Effector memory CD8-positive, alpha-beta T cell (primary cell): Measurements from ENCODE around the gene ADGRA3.
"Not testable (repeated sequence)": the region's sequence is repeated elsewhere in the genome, so short reads cannot be mapped to it uniquely, and the experiment has no call there.

Experiments used
- ATAC-seq: fragments of 150-1000 bp; cut with Tn5 transposase; replicated peaks from 2 replicates; pipeline ENCODE4 v1.10.0; 2021; ENCODE audit warnings: mild to moderate bottlenecking, moderate library complexity
- DNase-seq, 3 experiments: peaks; one replicate each; pipeline ENCODE4 v3.0.0; 2021
- H3K27ac Mint-ChIP-seq, 2 donors: one replicate each; pipeline ENCODE4 v1.8.0; 2022; ENCODE audit warnings: mild to moderate bottlenecking in 2 of 2, mixed read lengths in 2 of 2, moderate library complexity in 2 of 2
- H3K27me3 Mint-ChIP-seq, 2 donors: one replicate each; pipeline ENCODE4 v1.8.0; 2022; ENCODE audit warnings: mixed read lengths in 2 of 2
- H3K36me3 Mint-ChIP-seq: one replicate; pipeline ENCODE4 v1.8.0; 2022; ENCODE audit warnings: mild to moderate bottlenecking, moderate library complexity, mixed read lengths; ENCODE audit not compliant: insufficient read depth
- H3K4me1 Mint-ChIP-seq, 2 donors: one replicate each; pipeline ENCODE4 v1.8.0; 2022; ENCODE audit warnings: low read depth in 2 of 2, mixed read lengths in 2 of 2
- H3K4me3 Mint-ChIP-seq, 2 donors: one replicate each; pipeline ENCODE4 v1.8.0; 2022; ENCODE audit warnings: mild to moderate bottlenecking in 2 of 2, mixed read lengths in 2 of 2, moderate library complexity in 2 of 2
- H3K9me3 Mint-ChIP-seq, 2 donors: one replicate each; pipeline ENCODE4 v1.8.0; 2022; ENCODE audit warnings: mixed read lengths in 2 of 2

Gene ADGRA3

DNA sequence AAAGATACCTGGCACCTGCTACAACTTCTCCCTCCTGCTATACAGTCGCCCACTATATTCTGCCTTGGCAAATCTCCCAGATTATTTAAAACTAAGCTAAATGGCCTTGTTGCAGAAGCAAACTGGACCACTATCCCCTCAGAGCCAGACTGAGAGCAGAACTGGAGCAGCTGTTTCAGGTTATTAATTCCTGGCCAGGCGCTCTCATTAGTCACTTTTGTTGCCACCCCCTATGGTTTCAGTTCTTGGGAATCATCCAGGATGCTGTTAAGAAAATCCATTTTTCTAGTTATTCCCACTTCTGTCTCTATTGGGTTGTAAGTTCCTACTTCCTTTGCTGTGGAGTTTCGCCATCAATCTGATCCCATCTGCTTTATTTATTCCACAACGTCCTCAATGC lies 30.1 kb downstream of the ADGRA3 start:
- H3K9me3 Mint-ChIP-seq = peaks cover 3 to 26% of the 10 kb centered on the region in 2 donors
- no peak overlapping the region for H3K27ac Mint-ChIP-seq
- ATAC-seq (no peak), DNase-seq (no peak)
- H3K36me3 Mint-ChIP-seq = no peaks in the 10 kb centered on the region
- H3K4me1 Mint-ChIP-seq = no peaks in the 10 kb centered on the region
- H3K27me3 Mint-ChIP-seq = no peaks in the 10 kb centered on the region
- no peak overlapping the region for H3K4me3 Mint-ChIP-seq

DNA sequence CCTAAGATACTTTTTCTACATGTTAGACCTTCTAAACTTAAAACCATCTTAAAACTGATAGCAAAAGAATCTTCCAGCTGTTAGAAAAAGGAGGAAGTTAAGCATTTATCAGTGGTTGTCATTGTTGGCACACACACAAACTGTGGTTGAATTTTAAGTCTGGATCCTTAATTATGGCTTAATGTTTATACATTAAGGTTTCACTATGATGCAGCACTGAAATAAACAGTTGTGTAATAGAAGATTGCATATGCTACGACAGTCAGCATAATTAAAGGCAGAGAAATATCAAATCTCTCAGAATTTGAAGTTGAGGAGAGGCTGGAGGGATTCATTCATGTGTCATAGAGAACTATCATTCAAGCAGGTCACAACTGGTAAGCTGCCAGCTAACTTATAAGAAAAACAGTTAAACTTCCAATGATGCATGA lies 32.3 kb downstream of the ADGRA3 start:
- Mint-ChIP-seq H3K36me3 (no peaks in the 10 kb centered on the region), H3K4me1 (no peaks in the 10 kb centered on the region), H3K9me3 (peaks cover 3 to 26% of the 10 kb centered on the region in 2 donors), H3K27me3 (no peaks in the 10 kb centered on the region), H3K4me3 (no peak overlapping the region), H3K27ac (no peak overlapping the region)
- ATAC-seq (no peak), DNase-seq (no peak)

DNA sequence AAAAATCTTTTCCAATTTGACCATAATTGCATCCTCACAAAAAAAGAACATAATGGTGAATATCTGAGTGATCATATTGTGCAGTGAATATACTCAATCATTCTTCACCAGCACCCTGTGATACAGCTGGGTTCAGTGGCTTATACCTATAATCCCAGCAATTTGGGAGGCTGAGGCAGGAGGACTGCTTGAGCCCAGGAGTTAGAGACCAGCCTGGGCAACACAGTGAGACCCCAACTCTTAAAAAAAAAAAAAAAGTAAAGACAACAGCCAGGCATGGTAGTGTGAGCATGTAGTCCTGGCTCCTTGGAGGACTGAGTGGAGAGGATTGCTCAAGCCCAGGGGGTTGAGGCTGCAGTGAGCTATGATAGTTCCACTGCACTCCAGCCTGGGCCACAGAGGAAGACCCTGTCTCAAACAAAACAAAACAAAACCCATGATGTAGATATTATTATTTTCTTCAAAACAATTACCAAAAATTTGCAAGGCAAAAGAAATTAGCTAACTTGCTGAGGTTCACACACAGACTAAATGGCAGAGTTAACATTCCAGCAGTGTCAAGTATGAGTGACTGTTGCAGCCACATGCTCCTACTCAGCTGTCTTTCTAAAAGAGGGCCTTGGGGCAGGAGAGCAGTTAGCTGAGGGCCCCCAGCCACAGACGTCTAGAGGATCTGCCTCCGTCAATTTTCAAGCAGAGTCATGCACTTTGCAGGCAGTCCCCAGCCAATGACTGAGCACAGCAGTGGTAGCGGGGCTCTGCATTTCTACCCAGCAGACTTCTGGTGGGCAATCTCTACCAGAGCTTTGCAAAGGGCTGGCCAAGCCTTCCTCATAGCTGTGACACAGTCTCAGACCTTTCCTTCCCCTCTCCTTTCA lies 33.4 kb downstream of the ADGRA3 start:
- H3K27ac Mint-ChIP-seq = no peak overlapping the region
- no peaks in the 10 kb centered on the region for H3K36me3 Mint-ChIP-seq
- ATAC-seq (no peak), DNase-seq (no peak)
- no peaks in the 10 kb centered on the region for H3K27me3 Mint-ChIP-seq
- peaks cover 3 to 26% of the 10 kb centered on the region in 2 donors for H3K9me3 Mint-ChIP-seq
- no peak overlapping the region for H3K4me3 Mint-ChIP-seq
- no peaks in the 10 kb centered on the region for H3K4me1 Mint-ChIP-seq

DNA sequence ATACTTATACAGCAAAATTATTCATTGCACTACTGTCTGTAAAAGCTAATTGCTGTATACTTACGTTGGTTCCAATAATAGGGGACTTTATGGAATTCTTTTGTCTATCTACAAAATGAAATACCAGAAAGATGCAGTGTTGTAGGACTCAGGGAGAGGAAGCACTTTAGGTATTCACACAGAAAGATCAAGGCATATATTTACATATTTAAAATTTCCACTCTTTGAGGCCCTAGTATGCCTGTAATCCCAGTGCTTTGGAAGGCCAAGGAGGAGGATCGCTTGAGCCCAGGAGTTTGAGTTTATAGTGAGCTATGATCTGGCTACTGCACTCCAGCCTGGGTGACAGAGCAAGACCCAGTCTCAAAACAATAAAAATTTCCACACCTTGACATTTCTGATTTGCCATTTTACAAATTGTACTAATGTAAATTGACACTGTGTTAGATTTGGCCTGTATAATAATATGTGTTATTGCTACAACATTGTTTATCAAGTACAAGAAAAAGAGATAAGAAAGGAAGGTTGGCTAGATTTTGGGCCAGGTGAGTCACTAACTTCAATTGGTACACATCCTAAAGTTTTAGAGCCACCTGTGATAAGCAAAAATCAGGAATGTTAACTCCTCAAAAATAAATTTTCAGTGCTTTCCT lies 35.1 kb downstream of the ADGRA3 start:
- no peak for ATAC-seq
- no peaks in the 10 kb centered on the region for H3K36me3 Mint-ChIP-seq
- DNase-seq = no peak
- no peak overlapping the region for H3K27ac Mint-ChIP-seq
- H3K4me3 Mint-ChIP-seq = no peak overlapping the region
- H3K27me3 Mint-ChIP-seq = no peaks in the 10 kb centered on the region
- no peaks in the 10 kb centered on the region for H3K4me1 Mint-ChIP-seq
- peaks cover 3 to 21% of the 10 kb centered on the region in 2 donors for H3K9me3 Mint-ChIP-seq

DNA sequence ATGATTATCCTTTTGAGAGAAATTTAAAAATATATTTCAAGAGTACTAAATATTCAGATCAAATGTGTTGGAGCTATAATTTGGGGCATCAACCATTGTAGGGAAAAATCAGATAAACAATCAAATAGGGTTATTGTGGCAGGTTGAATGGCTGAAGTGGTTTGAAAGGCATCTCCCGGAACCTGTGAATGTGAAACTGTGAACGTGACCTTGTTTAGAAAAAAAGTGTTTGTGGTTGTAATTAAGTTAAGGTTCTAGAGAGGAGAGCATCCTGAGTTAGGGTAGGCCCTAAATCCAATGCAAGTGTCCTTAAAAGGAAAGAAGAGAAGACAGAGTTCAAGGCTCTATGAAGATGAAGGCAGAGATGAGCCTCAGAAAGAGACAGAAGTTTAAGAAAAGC lies 37.4 kb downstream of the ADGRA3 start:
- no peak overlapping the region for H3K27ac Mint-ChIP-seq
- no peaks in the 10 kb centered on the region for H3K27me3 Mint-ChIP-seq
- H3K9me3 Mint-ChIP-seq = peaks cover 0 to 7% of the 10 kb centered on the region in 2 donors
- DNase-seq = no peak
- H3K4me1 Mint-ChIP-seq = no peaks in the 10 kb centered on the region
- no peaks in the 10 kb centered on the region for H3K36me3 Mint-ChIP-seq
- ATAC-seq = no peak
- H3K4me3 Mint-ChIP-seq = no peak overlapping the region

GRCh38 chr4:22477813-22478182 lies 38.1 kb downstream of the ADGRA3 start:
- H3K36me3 Mint-ChIP-seq = no peaks in the 10 kb centered on the region
- no peak overlapping the region for H3K4me3 Mint-ChIP-seq
- H3K9me3 Mint-ChIP-seq = peaks cover 0 to under 1% of the 10 kb centered on the region in 2 donors
- no peaks in the 10 kb centered on the region for H3K4me1 Mint-ChIP-seq
- ATAC-seq = no peak
- H3K27ac Mint-ChIP-seq = no peak overlapping the region
- H3K27me3 Mint-ChIP-seq = no peaks in the 10 kb centered on the region
- DNase-seq = no peak

GRCh38 chr4:22477136-22477812 lies 38.6 kb downstream of the ADGRA3 start:
- no peaks in the 10 kb centered on the region for H3K27me3 Mint-ChIP-seq
- DNase-seq (no peak), ATAC-seq (no peak)
- no peak overlapping the region for H3K27ac Mint-ChIP-seq
- peaks cover 0 to 2% of the 10 kb centered on the region in 2 donors for H3K9me3 Mint-ChIP-seq
- no peaks in the 10 kb centered on the region for H3K4me1 Mint-ChIP-seq
- H3K36me3 Mint-ChIP-seq = no peaks in the 10 kb centered on the region
- no peak overlapping the region for H3K4me3 Mint-ChIP-seq

DNA sequence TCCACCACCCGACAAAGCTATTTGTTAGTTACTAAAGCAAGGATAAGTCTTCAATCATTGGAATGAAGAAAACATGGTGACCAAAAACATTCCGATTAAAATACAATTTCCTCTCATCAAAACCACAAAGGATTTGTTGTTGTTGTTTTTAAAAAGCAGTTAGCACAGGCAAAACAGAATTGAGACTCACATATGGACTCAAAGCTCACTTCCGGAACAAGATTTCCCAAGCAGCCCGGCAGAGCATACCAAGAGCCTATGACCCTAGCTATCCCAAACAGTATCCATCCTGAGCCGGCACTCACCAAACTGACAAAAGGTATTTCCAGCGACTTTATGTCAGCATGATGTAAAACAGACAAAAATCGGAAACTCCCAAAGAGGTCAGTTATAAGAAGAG lies 39.9 kb downstream of the ADGRA3 start:
- H3K9me3 Mint-ChIP-seq = peaks cover 2 to 5% of the 10 kb centered on the region in 2 donors
- ATAC-seq = no peak
- no peaks in the 10 kb centered on the region for H3K27me3 Mint-ChIP-seq
- DNase-seq = no peak
- no peak overlapping the region for H3K4me3 Mint-ChIP-seq
- H3K27ac Mint-ChIP-seq = no peak overlapping the region
- no peaks in the 10 kb centered on the region for H3K4me1 Mint-ChIP-seq
- no peaks in the 10 kb centered on the region for H3K36me3 Mint-ChIP-seq

DNA sequence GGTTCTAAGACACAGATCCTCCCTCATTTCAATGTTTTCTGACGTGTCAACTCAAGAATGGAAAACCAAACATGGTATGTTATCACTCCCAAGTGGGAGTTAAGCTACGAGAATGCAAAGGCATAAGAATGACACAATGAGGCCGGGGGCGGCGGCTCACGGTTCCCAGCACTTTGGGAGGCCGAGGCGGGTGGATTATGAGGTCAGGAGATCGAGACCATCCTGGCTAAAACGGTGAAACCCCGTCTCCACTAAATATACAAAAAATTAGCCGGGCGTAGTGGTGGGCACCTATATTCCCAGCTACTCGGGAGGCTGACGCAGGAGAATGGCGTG lies 40.6 kb downstream of the ADGRA3 start:
- H3K4me3 Mint-ChIP-seq, H3K4me1 Mint-ChIP-seq, H3K27me3 Mint-ChIP-seq, DNase-seq, H3K27ac Mint-ChIP-seq, H3K36me3 Mint-ChIP-seq, ATAC-seq: not testable (repeated sequence)
- peaks cover 2 to 12% of the 10 kb centered on the region in 2 donors for H3K9me3 Mint-ChIP-seq

DNA sequence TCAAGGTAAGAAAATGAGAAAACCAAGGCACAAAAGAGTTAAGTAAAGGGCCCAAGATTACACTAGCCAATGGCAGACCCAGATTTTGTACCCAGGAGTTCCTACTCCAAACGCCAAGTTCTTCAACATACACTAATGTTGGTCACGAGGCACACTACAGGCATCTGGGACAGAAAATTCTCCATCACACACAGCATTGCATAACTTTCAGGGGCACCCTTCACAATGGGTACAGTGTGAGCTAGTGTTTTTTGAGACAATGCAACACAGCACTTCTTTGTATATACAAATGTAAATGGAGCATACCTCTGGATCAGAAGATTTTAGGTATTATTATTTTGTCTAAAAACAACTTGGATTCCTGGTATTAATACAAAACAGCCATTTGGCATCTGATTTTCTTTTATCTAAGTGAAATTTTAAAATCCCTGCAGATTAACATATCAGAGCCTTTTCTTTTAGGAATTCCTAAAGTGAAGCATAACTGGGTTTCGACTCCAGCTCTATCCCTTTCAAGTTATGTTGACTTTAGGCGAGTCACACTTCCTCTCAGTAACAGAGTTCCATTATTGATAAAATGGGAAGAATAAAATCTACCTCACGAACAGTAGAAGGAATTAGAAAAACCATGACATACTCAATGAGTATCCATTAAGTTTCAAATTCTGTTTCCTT lies 41.1 kb downstream of the ADGRA3 start:
- Mint-ChIP-seq H3K4me1 (no peaks in the 10 kb centered on the region), H3K27me3 (no peaks in the 10 kb centered on the region), H3K36me3 (no peaks in the 10 kb centered on the region), H3K4me3 (no peak overlapping the region), H3K9me3 (peaks cover 3 to 17% of the 10 kb centered on the region in 2 donors), H3K27ac (no peak overlapping the region)
- DNase-seq (no peak), ATAC-seq (no peak)

GRCh38 chr4:22473268-22473667 lies 42.6 kb downstream of the ADGRA3 start:
- Mint-ChIP-seq H3K36me3 (no peaks in the 10 kb centered on the region), H3K27me3 (no peaks in the 10 kb centered on the region), H3K4me3 (no peak overlapping the region), H3K4me1 (no peaks in the 10 kb centered on the region), H3K27ac (no peak overlapping the region), H3K9me3 (peaks cover 8 to 25% of the 10 kb centered on the region in 2 donors)
- no peak for DNase-seq
- no peak for ATAC-seq

- Mint-ChIP-seq H3K4me3 (no peak overlapping the region), H3K27ac (no peak overlapping the region), H3K27me3 (no peaks in the 10 kb centered on the region), H3K4me1 (no peaks in the 10 kb centered on the region), H3K9me3 (peaks cover 8 to 25% of the 10 kb centered on the region in 2 donors), H3K36me3 (no peaks in the 10 kb centered on the region)
- ATAC-seq (no peak), DNase-seq (no peak)
These were observed 43.8 kb downstream of the ADGRA3 start for GRCh38 chr4:22471999-22472461.

DNA sequence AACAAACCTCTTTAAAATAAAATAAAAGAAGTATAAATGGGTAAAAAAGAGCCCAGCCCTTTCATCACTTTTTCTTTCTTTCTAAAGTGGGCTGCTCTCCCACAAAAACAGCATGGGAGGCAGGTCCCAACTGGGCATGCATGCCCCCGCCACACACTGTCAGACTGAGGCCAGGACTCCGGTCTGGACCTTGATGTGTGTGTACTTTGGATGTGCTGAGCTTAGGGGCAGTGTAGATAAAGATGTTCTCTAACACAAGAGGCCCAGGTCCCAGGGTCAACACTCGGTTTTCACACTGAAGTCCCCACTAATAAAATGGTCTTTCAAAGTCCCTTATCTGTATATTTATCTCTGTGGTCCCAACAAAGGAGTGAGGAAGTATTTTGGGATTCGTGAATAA lies 44.4 kb downstream of the ADGRA3 start:
- H3K4me3 Mint-ChIP-seq = no peak overlapping the region
- H3K36me3 Mint-ChIP-seq = no peaks in the 10 kb centered on the region
- no peak for DNase-seq
- no peak overlapping the region for H3K27ac Mint-ChIP-seq
- no peaks in the 10 kb centered on the region for H3K4me1 Mint-ChIP-seq
- ATAC-seq = no peak
- H3K27me3 Mint-ChIP-seq = no peaks in the 10 kb centered on the region
- peaks cover 8 to 25% of the 10 kb centered on the region in 2 donors for H3K9me3 Mint-ChIP-seq
